Epithelial cell of esophagus (primary cell): ENCODE data around the gene EFR3B.
A peak's percentile ranks its signal among the peaks of the same experiment; 100 is the strongest.

ENCODE experiments used
- DNase-seq: peaks from one replicate; pipeline ENCODE4 v3.0.0; 2010; ENCODE audit warnings: low read depth
- H3K4me3 ChIP-seq: 2 replicates; pipeline ENCODE4 v1.5.1; 2011; ENCODE audit warnings: mild to moderate bottlenecking, low read length, control low read depth
- CTCF ChIP-seq: IDR thresholded peaks from 2 replicates; pipeline ENCODE4 v1.5.1; 2011; ENCODE audit warnings: low read depth, mild to moderate bottlenecking, low read length, control low read depth, inconsistent platforms; ENCODE audit not compliant: insufficient read depth; ENCODE audit errors: missing control alignments

The EFR3B gene

DNA sequence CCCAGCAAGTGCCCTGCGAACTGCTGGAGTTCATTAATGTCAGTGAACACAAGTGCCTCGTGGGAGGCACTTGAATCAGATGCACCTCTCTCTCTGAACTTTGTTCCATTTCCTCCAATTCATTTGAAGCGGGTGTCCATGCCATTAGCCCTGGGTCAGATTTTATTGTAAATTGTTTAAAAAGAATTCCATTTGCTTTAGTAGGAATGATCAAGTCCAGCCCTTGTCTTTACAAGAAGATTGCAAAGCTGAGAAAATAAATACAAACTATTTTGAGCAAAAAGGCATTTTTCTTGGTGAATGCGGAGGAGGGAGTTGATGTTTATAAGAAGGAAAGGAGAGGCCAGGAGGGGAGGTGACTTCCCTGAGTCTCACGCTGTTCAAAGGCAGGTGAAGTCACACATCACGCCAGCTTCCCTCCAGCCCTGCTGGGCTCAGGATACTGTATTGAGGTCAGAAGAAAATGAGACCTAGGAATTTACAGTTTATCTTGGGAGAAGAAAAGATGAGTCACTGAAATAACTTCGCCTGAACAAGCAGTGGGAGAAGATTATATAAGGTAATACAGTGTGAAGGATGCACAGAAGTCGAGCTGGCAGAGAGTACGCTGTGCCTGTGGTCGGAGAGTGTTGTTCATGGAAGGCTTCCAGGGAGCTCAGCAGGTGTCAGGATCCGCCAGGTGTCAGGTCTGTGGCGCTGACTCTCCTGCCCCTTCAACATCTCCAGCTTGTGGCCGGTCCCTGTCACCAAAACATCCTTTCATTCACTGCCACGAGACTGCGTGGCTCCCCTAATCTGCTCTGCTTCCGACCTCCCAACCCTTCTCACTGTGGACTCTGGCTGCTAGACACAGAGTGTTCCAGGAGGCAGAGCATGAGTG lies 36.5 kb downstream of the EFR3B start:
- DNase-seq, result peak; percentile 73
- TF ChIP-seq CTCF, result no peak
- no peak overlapping the region for H3K4me3 ChIP-seq

- DNase-seq, result no peak
- H3K4me3 ChIP-seq, result no peak overlapping the region
- no peak for TF ChIP-seq CTCF
These were observed 37.3 kb downstream of the EFR3B start for GRCh38 chr2:25079050-25079635.

DNA sequence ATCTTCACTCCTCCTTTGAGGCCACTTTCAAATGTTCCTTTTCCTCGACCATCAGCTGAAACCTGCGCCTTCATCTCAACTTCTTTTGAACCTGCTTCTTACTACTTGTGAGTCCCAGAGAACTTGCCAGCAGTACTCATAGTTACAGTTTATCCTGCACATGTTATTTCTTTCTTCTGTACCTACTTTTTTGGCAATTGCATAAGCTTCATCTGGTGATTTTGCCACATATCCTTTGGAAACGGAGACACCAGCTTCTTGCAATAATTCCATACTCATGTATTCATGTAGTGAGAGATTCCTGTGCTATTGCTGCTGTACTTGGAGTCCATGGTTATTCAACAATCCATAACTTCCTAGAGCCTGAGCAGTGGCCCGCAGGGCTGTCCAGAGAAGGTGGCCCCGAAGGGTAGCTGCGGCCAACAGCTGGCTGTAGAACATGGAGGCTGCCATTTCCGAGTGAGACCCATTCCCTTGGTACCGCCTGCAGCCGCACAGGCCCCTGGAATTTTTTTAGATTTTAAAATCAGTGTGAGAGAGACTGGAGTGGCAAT lies 39.4 kb downstream of the EFR3B start:
- TF ChIP-seq CTCF, result no peak
- no peak overlapping the region for H3K4me3 ChIP-seq
- DNase-seq, result no peak

DNA sequence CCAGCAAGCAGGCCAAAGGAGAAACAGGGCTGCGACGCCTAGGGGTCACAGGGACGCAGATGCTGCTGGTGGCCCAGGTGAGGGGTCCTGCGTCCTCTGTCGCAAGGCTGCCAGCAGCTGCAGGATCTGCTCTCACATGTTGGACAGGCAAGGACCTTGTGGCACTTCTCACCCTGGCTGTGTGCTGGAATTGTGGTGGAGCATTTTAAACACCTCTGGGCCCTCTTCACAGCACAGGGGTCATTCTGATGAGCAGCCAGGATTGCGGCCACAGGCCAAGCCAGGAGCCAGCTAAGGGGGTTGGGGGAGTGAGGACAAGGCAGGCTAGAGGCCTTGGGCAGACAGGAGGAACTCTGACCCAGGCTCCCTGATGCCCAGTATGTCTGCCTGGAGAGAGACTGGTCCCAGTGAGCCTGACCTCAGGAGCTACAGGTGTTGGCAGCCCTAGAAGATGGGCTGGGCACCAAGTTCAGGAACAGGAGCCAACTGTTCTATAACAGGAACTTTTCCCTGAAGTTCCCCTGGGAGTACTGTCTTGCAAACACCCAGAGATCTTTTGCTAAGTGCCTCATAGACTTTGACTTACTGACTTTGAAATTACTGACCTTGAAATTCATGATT lies 40.2 kb downstream of the EFR3B start:
- H3K4me3 ChIP-seq, result no peak overlapping the region
- no peak for DNase-seq
- no peak for TF ChIP-seq CTCF

DNA sequence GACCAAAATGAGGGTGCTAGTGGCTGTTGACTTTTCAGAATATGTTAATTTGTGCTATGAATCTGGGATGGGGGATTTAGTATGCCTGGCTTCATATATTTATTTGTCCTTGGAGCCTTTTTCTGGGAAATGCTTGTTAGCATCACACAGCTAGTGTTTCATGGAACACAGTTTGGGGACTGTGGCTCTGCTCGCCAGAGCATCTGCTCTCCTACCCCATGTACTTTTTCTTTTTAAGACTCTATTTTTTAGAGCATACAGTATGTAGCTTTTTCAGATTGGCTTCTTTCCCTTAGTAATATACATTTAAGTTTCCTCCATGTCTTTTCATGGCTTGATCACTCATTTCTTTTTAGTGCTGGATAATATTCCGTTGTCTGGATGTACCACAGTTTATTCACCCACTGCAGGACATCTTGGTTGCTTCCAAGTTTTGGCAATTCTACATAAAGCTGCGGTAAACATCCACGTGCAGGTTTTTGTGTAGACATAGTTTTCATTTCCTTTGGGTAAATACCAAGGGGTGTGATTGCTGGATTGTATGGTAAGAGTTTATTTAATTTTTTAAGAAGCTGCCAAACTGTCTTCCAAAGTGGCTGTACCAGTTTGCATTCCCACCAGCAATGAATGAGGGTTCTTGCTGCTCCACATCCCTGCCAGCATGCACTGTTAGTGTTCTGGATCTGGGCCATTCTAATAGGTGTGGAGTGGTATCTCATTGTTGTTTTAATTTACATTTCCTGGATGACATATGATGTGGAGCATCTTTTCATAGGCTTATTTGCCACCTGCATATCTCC lies 44.1 kb downstream of the EFR3B start:
- TF ChIP-seq CTCF, result no peak
- no peak for DNase-seq
- no peak overlapping the region for H3K4me3 ChIP-seq

- H3K4me3 ChIP-seq, result no peak overlapping the region
- no peak for TF ChIP-seq CTCF
These were observed 47.1 kb downstream of the EFR3B start for GRCh38 chr2:25088817-25089516.

More at GRCh38 chr2:25088817-25089516, 47.1 kb downstream of the EFR3B start:
- no peak for DNase-seq
